ENCODE results near the gene MDM2.
"Not testable (repeated sequence)": the region's sequence is repeated elsewhere in the genome, so short reads cannot be mapped to it uniquely, and the experiment has no call there.

MDM2 gene

GRCh38 chr12:68806488-68807237 lies 1.3 kb upstream of the MDM2 start:
- DNase-seq (ENCODE audit: low spot score) = no peak

- DNase-seq (ENCODE audit: low spot score) = not testable (repeated sequence)
Measured at GRCh38 chr12:68807274-68807575, 752 bp upstream of the MDM2 start.

DNA sequence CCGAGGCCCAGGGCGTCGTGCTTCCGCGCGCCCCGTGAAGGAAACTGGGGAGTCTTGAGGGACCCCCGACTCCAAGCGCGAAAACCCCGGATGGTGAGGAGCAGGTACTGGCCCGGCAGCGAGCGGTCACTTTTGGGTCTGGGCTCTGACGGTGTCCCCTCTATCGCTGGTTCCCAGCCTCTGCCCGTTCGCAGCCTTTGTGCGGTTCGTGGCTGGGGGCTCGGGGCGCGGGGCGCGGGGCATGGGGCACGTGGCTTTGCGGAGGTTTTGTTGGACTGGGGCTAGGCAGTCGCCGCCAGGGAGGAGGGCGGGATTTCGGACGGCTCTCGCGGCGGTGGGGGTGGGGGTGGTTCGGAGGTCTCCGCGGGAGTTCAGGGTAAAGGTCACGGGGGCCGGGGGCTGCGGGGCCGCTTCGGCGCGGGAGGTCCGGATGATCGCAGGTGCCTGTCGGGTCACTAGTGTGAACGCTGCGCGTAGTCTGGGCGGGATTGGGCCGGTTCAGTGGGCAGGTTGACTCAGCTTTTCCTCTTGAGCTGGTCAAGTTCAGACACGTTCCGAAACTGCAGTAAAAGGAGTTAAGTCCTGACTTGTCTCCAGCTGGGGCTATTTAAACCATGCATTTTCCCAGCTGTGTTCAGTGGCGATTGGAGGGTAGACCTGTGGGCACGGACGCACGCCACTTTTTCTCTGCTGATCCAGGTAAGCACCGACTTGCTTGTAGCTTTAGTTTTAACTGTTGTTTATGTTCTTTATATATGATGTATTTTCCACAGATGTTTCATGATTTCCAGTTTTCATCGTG lies 612 bp downstream of the MDM2 start:
- peak; percentile 87 for DNase-seq (ENCODE audit: low spot score)

GRCh38 chr12:68809190-68810026 lies 1.4 kb downstream of the MDM2 start:
- DNase-seq (ENCODE audit: low spot score) = no peak

DNA sequence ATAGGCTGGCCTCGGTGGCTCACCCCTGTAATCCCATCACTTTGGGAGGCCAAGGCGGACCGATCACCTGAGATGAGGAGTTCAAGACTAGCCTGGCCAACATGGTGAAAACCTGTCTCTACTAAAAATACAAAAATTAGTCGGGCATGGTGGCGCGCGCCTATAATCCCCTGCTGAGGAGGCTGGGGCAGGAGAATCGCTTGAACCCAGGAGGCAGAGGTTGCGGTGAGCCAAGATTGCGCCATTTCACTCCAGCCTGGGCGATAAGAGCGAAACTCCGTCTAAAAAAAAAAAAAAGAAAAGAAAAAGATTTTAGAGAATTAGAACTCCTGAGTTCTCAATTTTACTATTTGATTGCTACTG lies 2.0 kb downstream of the MDM2 start:
- not testable (repeated sequence) for DNase-seq (ENCODE audit: low spot score)

GRCh38 chr12:68811573-68811972 lies 3.6 kb downstream of the MDM2 start:
- not testable (repeated sequence) for DNase-seq (ENCODE audit: low spot score)

DNA sequence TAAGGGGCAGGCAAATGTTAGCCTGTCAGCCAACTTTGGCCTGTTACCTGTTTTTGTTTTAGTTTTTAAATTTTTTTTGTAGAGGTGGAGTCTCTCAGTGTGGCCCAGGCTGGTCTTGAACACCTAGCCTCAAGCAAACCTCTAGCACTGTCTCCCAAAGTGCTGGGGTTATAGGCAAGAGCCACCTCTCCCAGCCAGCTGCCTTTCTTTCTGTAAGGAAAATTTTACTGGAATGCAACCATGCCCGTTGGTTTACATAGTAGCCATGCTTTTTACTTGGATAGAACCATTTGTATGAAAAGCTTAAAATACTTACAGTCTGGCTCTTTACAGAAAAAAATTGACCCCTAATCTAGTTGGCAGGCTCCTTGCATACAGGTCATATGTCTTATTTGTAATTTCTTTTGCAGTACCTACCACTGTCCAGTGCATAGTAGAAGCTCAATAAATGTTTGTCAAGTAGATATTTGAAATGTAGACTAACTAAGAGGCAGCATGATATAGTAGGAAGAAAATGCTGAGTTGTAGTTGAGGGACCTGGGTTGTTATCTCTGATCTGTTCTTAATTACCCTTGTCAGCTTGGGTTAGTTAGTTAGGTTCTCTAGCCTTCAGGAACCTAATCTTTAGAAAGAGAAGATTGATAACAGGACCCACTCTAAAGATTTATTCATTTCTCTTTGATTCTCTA lies 4.7 kb downstream of the MDM2 start:
- no peak for DNase-seq (ENCODE audit: low spot score)

GRCh38 chr12:68813242-68813593 lies 5.2 kb downstream of the MDM2 start:
- DNase-seq (ENCODE audit: low spot score) = no peak

- no peak for DNase-seq (ENCODE audit: low spot score)
Measured at GRCh38 chr12:68814490-68815231, 6.7 kb downstream of the MDM2 start.

- DNase-seq (ENCODE audit: low spot score) = no peak
Measured at GRCh38 chr12:68815232-68815927, 7.4 kb downstream of the MDM2 start.

DNA sequence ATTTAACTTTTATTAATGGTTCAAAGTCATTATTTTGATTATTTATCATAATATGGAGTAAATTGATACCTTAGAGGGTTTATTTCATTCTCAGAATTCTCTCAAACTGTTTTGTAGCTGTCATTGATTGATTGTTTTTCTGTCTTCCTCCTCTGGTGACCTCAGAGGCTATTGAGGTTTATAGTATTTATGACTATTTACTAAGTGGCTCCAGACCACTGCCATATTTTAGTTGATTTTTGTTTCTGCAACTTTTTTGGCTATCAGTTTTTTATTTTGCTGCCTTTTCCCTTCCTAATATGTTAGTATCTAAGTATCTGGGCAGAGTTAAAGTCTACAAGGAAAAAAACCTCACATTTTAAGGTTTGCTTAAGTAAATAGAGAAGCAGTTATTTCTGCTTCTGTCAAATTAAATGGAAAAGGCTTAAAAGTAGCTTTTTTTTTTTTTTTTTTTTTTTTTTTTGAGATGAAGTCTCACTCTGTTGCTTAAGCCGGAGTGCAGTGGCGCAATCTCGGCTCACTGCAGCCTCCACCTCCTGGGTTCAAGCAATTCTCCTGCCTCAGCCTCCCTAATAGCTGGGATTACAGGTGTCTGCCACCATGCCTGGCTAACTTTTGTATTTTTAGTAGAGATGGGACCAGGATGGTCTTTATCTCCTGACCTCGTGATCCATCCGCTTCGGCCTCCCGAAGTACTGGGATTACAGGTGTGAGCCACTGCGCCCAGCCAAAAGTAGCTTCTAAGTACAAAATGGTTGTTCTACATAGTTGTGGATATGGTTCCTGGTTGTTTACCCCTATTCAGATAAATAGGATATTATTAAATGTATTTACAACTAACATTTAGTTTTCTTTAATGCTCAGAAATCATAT lies 8.2 kb downstream of the MDM2 start:
- no peak for DNase-seq (ENCODE audit: low spot score)

GRCh38 chr12:68819481-68819880 lies 11.5 kb downstream of the MDM2 start:
- DNase-seq (ENCODE audit: low spot score) = not testable (repeated sequence)

- DNase-seq (ENCODE audit: low spot score) = no peak
Measured at GRCh38 chr12:68821357-68822188, 13.6 kb downstream of the MDM2 start.

DNA sequence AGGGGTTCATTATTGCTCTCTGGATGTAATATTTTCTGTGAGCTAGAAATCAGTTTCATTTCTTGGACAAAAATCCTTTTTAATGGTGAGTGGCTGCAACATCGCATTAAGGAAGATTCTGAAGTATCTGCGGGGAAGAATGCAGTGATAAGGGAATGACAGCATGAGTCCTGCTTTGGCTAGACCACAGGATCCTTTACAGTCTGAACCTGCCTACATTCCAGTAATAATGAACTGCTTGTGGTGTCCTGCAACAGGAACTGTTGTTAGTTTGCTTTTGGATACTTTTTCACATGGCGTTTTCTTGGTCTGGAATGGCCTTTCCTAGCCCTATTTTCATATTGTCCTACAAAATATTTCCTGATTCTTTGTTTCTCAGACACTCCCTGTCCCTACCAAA lies 15.7 kb downstream of the MDM2 start:
- no peak for DNase-seq (ENCODE audit: low spot score)

DNA sequence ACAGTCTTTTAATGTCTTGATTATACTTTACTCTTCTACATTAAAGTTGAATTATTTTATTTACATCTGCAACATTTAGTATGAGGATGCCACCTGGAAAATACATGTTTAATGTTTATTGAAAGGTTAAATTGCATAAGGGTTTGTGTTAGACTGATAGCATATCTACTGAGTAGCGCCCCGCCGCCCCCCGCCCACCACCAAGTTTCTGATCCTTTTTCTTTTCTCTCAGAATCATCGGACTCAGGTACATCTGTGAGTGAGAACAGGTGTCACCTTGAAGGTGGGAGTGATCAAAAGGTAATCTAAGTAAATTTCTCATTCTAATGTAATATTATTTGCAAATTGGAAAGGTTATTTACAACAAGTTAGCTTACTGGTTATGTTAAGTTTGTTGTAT lies 16.2 kb downstream of the MDM2 start:
- no peak for DNase-seq (ENCODE audit: low spot score)

- no peak for DNase-seq (ENCODE audit: low spot score)
Measured at GRCh38 chr12:68824597-68825250, 16.7 kb downstream of the MDM2 start.

- no peak for DNase-seq (ENCODE audit: low spot score)
Measured at GRCh38 chr12:68825569-68826217, 17.7 kb downstream of the MDM2 start.

Data from activated CD4-positive, alpha-beta T cell treated with anti-CD3 and anti-CD28 coated beads, Interleukin-2, Interleukin-4, amounts not matched to agents 100 ng/mL and 50 ng/mL, durations not matched to agents 16 hours and 8 hours (primary cell).